ENCODE data around the gene P2RY6. TPM values are rescaled to one million over a fixed set of nuclear protein-coding genes. Genes with fewer than 3 reads are reported as not detected.

The P2RY6 gene
- total and polyA plus RNA-seq, 2 experiments from 2014 or later = 2.6 to 8.9 TPM

- Histone ChIP-seq H3K79me2 (peaks cover 99% of the 10 kb centered on the region), H3K9me2 (replicated peaks; ENCODE audit: insufficient read depth) (no peaks in the 10 kb centered on the region), H3K4me3 (no peak overlapping the region), H3K27ac (peak overlapping the region; percentile 82), H3K9me3 (ENCODE audit: low read depth) (no peaks in the 10 kb centered on the region), H4K20me1 (ENCODE audit: insufficient read depth, poor library complexity, severe bottlenecking) (peaks cover 32% of the 10 kb centered on the region), H3K4me1 (ENCODE audit: insufficient read depth) (peaks cover 69% of the 10 kb centered on the region), H3K36me3 (replicated peaks; ENCODE audit: insufficient read depth, low read depth) (no peaks in the 10 kb centered on the region), H3K27me3 (no peaks in the 10 kb centered on the region), H3K4me2 (no peak overlapping the region), H2AFZ (no peak overlapping the region)
- no peak for TF ChIP-seq EZH2 (IDR thresholded peaks at IDR 0.05; ENCODE audit: borderline replicate concordance)
- TF ChIP-seq EZH2phosphoT487 (IDR thresholded peaks at IDR 0.05; ENCODE audit: low read depth, severe bottlenecking, unreplicated experiment) = no peak
- no peak for TF ChIP-seq CTCF (IDR thresholded peaks at IDR 0.05; ENCODE audit: poor library complexity)
- no peak for DNase-seq (ENCODE audit: low spot score)
- 69% methylated on average over 13 of the region's 13 CpGs for WGBS (ENCODE audit: low lambda C conversion rate, missing lambda C conversion rate)
Observed at GRCh38 chr11:73325036-73325981, 53.2 kb downstream of the P2RY6 start.

GRCh38 chr11:73326929-73327811, 55.0 kb downstream of the P2RY6 start:
- H3K36me3 ChIP-seq (replicated peaks; ENCODE audit: insufficient read depth, low read depth) = no peaks in the 10 kb centered on the region
- H2AFZ ChIP-seq = no peak overlapping the region
- TF ChIP-seq EZH2 (IDR thresholded peaks at IDR 0.05; ENCODE audit: borderline replicate concordance) (no peak), EZH2phosphoT487 (IDR thresholded peaks at IDR 0.05; ENCODE audit: low read depth, severe bottlenecking, unreplicated experiment) (no peak), CTCF (IDR thresholded peaks at IDR 0.05; ENCODE audit: poor library complexity) (no peak)
- peaks cover 97% of the 10 kb centered on the region for H3K79me2 ChIP-seq
- H3K4me2 ChIP-seq = no peak overlapping the region
- H3K27me3 ChIP-seq = no peaks in the 10 kb centered on the region
- H4K20me1 ChIP-seq (ENCODE audit: insufficient read depth, poor library complexity, severe bottlenecking) = peaks cover 24% of the 10 kb centered on the region
- WGBS (ENCODE audit: low lambda C conversion rate, missing lambda C conversion rate) = 85% methylated on average over 10 of the region's 10 CpGs
- H3K4me3 ChIP-seq = no peak overlapping the region
- H3K9me3 ChIP-seq (ENCODE audit: low read depth) = no peaks in the 10 kb centered on the region
- peaks cover 70% of the 10 kb centered on the region for H3K4me1 ChIP-seq (ENCODE audit: insufficient read depth)
- DNase-seq (ENCODE audit: low spot score) = no peak
- no peaks in the 10 kb centered on the region for H3K9me2 ChIP-seq (replicated peaks; ENCODE audit: insufficient read depth)
- H3K27ac ChIP-seq = peak overlapping the region; percentile 12

- Histone ChIP-seq H4K20me1 (ENCODE audit: insufficient read depth, poor library complexity, severe bottlenecking) (peaks cover 20% of the 10 kb centered on the region), H3K4me3 (no peak overlapping the region), H2AFZ (no peak overlapping the region), H3K9me2 (replicated peaks; ENCODE audit: insufficient read depth) (no peaks in the 10 kb centered on the region), H3K36me3 (replicated peaks; ENCODE audit: insufficient read depth, low read depth) (no peaks in the 10 kb centered on the region), H3K9me3 (ENCODE audit: low read depth) (no peaks in the 10 kb centered on the region), H3K4me2 (no peak overlapping the region), H3K4me1 (ENCODE audit: insufficient read depth) (peaks cover 70% of the 10 kb centered on the region), H3K27ac (no peak overlapping the region), H3K79me2 (peaks cover 97% of the 10 kb centered on the region), H3K27me3 (no peaks in the 10 kb centered on the region)
- TF ChIP-seq EZH2phosphoT487 (IDR thresholded peaks at IDR 0.05; ENCODE audit: low read depth, severe bottlenecking, unreplicated experiment) (no peak), EZH2 (IDR thresholded peaks at IDR 0.05; ENCODE audit: borderline replicate concordance) (no peak), CTCF (IDR thresholded peaks at IDR 0.05; ENCODE audit: poor library complexity) (no peak)
- 82% methylated on average over 4 of the region's 4 CpGs for WGBS (ENCODE audit: low lambda C conversion rate, missing lambda C conversion rate)
- no peak for DNase-seq (ENCODE audit: low spot score)
Observed at GRCh38 chr11:73327812-73328364, 55.8 kb downstream of the P2RY6 start.
